HepG2 (cell line): ENCODE results near the gene GRM5.

Experiments used
- GATAD2A ChIP-seq: IDR thresholded peaks from 2 replicates; pipeline ENCODE4 v1.6.1; 2016
- TOPORS ChIP-seq: sonication (generic); formaldehyde crosslinking; IDR thresholded peaks from 2 replicates; pipeline ENCODE4 v1.8.0; 2023; ENCODE audit warnings: mild to moderate bottlenecking, missing genetic modification reagents
- ZBTB7A ChIP-seq: sonication (generic); formaldehyde crosslinking; IDR thresholded peaks from 2 replicates; pipeline ENCODE4 v1.8.0; 2022; ENCODE audit warnings: mild to moderate bottlenecking, missing genetic modification reagents
- ZNF580 ChIP-seq: IDR thresholded peaks from 2 replicates; pipeline ENCODE4 v1.6.1; 2016; ENCODE audit warnings: low read depth, borderline replicate concordance
- TF ChIP-seq, protein P1 (sequence below): sonication (generic); formaldehyde crosslinking; IDR thresholded peaks from 2 replicates; pipeline ENCODE4 v1.4.0; 2020; ENCODE audit warnings: mild to moderate bottlenecking, missing genetic modification reagents

DNA sequence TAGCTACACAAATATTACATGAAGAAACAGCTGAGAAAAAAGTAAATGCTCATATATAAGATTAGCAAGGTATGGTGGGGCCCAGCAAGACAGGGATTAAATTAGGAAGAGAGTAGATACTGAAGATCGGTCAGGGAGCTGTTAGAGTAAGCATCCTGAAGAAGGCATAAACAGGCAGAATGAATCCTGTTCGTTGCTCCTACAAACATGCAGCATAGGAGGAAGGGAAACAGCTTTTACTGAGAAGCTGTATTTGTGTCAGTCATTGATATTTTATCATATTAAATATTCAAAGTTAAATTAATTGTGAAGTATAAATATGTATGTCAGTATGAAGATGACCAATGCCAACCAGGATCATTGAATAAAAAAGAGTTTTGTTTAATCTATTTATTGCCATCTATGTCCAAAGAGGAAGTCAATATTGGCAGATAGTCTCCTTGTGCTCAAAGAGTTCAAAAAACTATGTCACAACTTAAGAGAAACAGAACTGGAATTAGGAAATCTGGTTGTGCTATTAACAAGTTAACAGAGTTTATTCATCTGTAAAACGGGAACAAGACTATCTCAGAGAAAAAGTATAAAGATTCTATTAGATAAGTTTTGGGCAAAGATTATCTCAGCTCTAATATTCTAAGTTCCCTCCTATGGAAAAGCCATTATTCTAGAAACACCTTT is 255.2 kb downstream of the GRM5 start:
- TF ChIP-seq GATAD2A (CRISPR knock-in tag) (no peak), TOPORS (CRISPR knock-in tag) (no peak), ZNF580 (CRISPR knock-in tag) (no peak), ZBTB7A (CRISPR knock-in tag) (no peak)
- TF ChIP-seq, protein P1, sequence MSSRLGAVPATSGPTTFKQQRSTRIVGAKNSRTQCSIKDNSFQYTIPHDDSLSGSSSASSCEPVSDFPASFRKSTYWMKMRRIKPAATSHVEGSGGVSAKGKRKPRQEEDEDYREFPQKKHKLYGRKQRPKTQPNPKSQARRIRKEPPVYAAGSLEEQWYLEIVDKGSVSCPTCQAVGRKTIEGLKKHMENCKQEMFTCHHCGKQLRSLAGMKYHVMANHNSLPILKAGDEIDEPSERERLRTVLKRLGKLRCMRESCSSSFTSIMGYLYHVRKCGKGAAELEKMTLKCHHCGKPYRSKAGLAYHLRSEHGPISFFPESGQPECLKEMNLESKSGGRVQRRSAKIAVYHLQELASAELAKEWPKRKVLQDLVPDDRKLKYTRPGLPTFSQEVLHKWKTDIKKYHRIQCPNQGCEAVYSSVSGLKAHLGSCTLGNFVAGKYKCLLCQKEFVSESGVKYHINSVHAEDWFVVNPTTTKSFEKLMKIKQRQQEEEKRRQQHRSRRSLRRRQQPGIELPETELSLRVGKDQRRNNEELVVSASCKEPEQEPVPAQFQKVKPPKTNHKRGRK (CRISPR knock-in tag), result no peak
